ENCODE data around the gene FRMD4A. TPM values are rescaled to one million over a fixed set of nuclear protein-coding genes. Genes with fewer than 3 reads are reported as not detected.

The FRMD4A gene
- total RNA-seq, 2 experiments from 2014 or later = 0.17 TPM; not detected in 1

DNA sequence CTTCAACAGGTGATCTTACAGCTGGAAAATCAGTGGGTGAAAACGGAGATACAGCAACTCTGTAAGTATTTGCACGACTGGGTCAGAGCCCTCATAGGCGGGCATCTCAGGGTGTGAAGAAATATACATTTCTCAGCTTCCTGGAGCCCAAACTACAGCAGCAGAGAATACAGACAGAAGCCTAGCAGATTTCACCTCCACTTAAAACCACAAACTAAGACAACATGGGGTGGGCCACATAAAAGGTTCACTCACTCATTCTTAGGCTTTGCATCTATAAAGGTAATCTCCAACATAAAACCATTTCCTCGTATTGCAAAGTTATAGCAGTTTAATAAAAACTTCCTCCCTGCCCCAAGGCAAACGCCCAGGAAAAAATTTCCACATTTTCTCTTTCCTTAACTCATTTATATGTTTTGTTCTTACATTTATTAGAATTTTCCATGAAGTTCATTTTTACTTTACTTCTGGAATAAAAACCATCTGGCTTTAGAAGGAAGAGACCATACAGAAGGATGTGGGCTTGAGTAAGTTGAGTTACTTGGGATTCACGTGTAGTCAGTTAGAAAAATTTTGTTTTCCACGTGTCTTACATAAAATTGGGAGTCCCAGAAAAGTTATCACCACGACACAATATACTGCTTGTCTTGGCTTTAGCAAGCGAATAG, 327.1 kb downstream of the FRMD4A start:
- H3K27ac ChIP-seq (ENCODE audit: low read depth, low read length, poor library complexity, severe bottlenecking) = no peak overlapping the region
- POLR2A ChIA-PET = no interaction called here

DNA sequence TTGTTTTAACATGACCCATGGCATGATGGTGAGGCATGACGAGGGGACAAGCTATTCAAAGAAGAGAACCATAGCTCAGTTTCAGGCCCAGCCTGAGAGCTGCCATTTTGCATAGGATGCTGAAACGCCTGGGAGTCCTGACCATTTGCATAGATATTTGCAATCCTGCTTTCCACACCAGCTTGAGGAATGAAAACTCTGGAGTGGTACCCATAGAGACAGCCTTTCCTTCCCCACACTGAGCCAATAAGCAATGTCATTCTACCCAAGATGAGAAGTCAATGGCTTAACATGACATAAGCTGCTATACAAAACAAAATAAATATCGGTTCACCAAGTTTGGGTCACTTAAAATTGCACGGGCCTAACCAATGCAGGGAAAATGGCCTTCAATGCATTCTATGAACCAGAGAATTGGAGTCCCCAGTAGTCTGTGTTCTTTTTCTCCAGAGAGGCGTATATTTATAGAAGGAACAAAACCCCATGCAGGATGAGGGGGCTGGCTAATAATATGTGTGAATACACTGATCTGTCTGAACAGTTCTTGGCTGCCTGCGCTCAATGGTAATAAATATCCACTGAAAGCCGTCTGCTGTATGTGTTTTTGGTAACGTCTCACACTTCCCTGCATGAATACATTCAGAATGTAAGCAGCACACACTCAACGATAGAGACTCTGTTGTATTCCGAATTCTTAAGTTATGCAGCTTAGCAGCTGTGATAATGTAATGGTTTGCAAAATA, 329.3 kb downstream of the FRMD4A start:
- no TSS peak for BruUV-seq (replicated peaks)
- Histone ChIP-seq H3K36me3 (ENCODE audit: insufficient read depth, low read length) (no peaks in the 10 kb centered on the region), H2AFZ (ENCODE audit: low read length) (no peak overlapping the region), H3K27ac (ENCODE audit: low read depth, low read length, poor library complexity, severe bottlenecking) (no peak overlapping the region), H3K4me1 (ENCODE audit: insufficient read depth, low read length, poor library complexity, severe bottlenecking) (no peaks in the 10 kb centered on the region), H3K9me2 (ENCODE audit: insufficient read depth, low read length) (no peaks in the 10 kb centered on the region), H3K9me3 (ENCODE audit: low read length) (no peaks in the 10 kb centered on the region), H4K20me1 (ENCODE audit: insufficient read depth, low read length) (no peaks in the 10 kb centered on the region), H3K79me2 (ENCODE audit: insufficient read depth, low read depth, low read length) (no peaks in the 10 kb centered on the region), H3K4me2 (ENCODE audit: low read length) (no peak overlapping the region), H3K4me3 (ENCODE audit: low read depth, low read length, poor library complexity, severe bottlenecking) (no peak overlapping the region)
- intact Hi-C loops (cut with micrococcal nuclease; ENCODE audit: unreplicated experiment) = no loop called here
- ChIA-PET POLR2A (interaction anchor here (0.6 kb wide), 1 partner anchor 144 kb away, joined by 3 read pairs; no protein-coding TSS in a partner anchor), CTCF (ENCODE audit: unreplicated experiment) (no interaction called here)
- TF ChIP-seq EZH2phosphoT487 (IDR thresholded peaks at IDR 0.05; ENCODE audit: borderline replicate concordance, low read depth, low read length) = no peak
- no peak for TF ChIP-seq CTCF (conservative IDR thresholded peaks at IDR 0.05; ENCODE audit: low read length)
- no peak for DNase-seq (ENCODE audit: low spot score)

More for the DNA sequence above, 327.1 kb downstream of the FRMD4A start:
- intact Hi-C loops (cut with micrococcal nuclease; ENCODE audit: unreplicated experiment) = no loop called here
- Histone ChIP-seq H3K4me2 (ENCODE audit: low read length) (no peak overlapping the region), H3K9me3 (ENCODE audit: low read length) (no peaks in the 10 kb centered on the region), H3K4me1 (ENCODE audit: insufficient read depth, low read length, poor library complexity, severe bottlenecking) (no peaks in the 10 kb centered on the region), H3K36me3 (ENCODE audit: insufficient read depth, low read length) (no peaks in the 10 kb centered on the region), H2AFZ (ENCODE audit: low read length) (no peak overlapping the region), H3K9me2 (ENCODE audit: insufficient read depth, low read length) (no peaks in the 10 kb centered on the region), H4K20me1 (ENCODE audit: insufficient read depth, low read length) (no peaks in the 10 kb centered on the region), H3K4me3 (ENCODE audit: low read depth, low read length, poor library complexity, severe bottlenecking) (no peak overlapping the region), H3K79me2 (ENCODE audit: insufficient read depth, low read depth, low read length) (no peaks in the 10 kb centered on the region)
- no TSS peak for BruUV-seq (replicated peaks)
- TF ChIP-seq CTCF (conservative IDR thresholded peaks at IDR 0.05; ENCODE audit: low read length) (no peak), EZH2phosphoT487 (IDR thresholded peaks at IDR 0.05; ENCODE audit: borderline replicate concordance, low read depth, low read length) (no peak)
- DNase-seq (ENCODE audit: low spot score) = no peak
- CTCF ChIA-PET (ENCODE audit: unreplicated experiment) = no interaction called here
